ENCODE results near the gene FAN1. TPM values are rescaled to one million over a fixed set of nuclear protein-coding genes. Genes with fewer than 3 reads are reported as not detected.

FAN1 gene
- total and polyA plus RNA-seq, 2 of the 4 experiments (the other 2 are of a cell fraction), result 7.6 to 12.4 TPM

- no peak for ATAC-seq (ENCODE audit: low read depth)
- BruUV-seq (replicated peaks), result no TSS peak
- ChIA-PET POLR2A (ENCODE audit: unreplicated experiment) (no interaction called here), CTCF (no interaction called here)
- H2AK5ac ChIP-seq (ENCODE audit: low read depth, low read length), result no peak overlapping the region
- dilution Hi-C loops (cut with HindIII; ENCODE audit: low sequenced_read_pairs, unreplicated experiment), result no loop called here
- no peak overlapping the region for H2BK5ac ChIP-seq (ENCODE audit: low read depth, low read length, poor library complexity, severe bottlenecking)
- no peak overlapping the region for H2BK120ac ChIP-seq (ENCODE audit: low read depth, low read length)
- TF ChIP-seq NFE2L2 (IDR thresholded peaks at IDR 0.05; ENCODE audit: low read depth, low read length) (no peak), SMC3 (IDR thresholded peaks at IDR 0.05; ENCODE audit: low read depth, low read length) (no peak)
- intact Hi-C loops (cut with micrococcal nuclease), result no loop called here
- in situ Hi-C loops (cut with MboI; ENCODE audit: low sequenced_read_pairs), result no loop called here
- no peak overlapping the region for H3K4me3 ChIP-seq (ENCODE audit: insufficient read depth, low read depth, low read length)
- 100% methylated on average over 1 of the region's 9 CpGs; no CpG with 5 or more reads in 1 of the 2 experiments for WGBS, 2 experiments (ENCODE audit: extremely low coverage in 2 of 2, insufficient read length in 1 of 2)
- H3K79me1 ChIP-seq (ENCODE audit: low read depth in 1 of 2, low read length in 2 of 2), result no peaks in the 10 kb centered on the region
- DNase-seq, result no peak
- H3K4me2 ChIP-seq (ENCODE audit: low read depth, low read length), result no peak overlapping the region
- no peak overlapping the region for H3K27ac ChIP-seq (ENCODE audit: insufficient read depth, low read length)
- H4K5ac ChIP-seq (ENCODE audit: low read depth, low read length), result no peak overlapping the region
- no peak overlapping the region for H2AFZ ChIP-seq (replicated peaks; ENCODE audit: low read length, poor library complexity)
- no peak overlapping the region for H3K56ac ChIP-seq (ENCODE audit: extremely low read depth, insufficient read depth, low read length)
- H3K18ac ChIP-seq (ENCODE audit: low read depth, low read length), result no peak overlapping the region
- no peak overlapping the region for H2BK15ac ChIP-seq (ENCODE audit: low read depth, low read length)
- H3K9ac ChIP-seq (ENCODE audit: low read depth, low read length), result no peak overlapping the region
- no peaks in the 10 kb centered on the region; the same call in 1 of the 2 replicates for H3K27me3 ChIP-seq (ENCODE audit: control insufficient read depth, insufficient read depth, low read length)
- H3K23ac ChIP-seq (ENCODE audit: low read depth, low read length), result no peak overlapping the region
- H3K4ac ChIP-seq (ENCODE audit: low read depth, low read length), result no peak overlapping the region
- peaks cover 39% of the 10 kb centered on the region; the same call in 1 of the 2 replicates for H4K20me1 ChIP-seq (ENCODE audit: insufficient read depth, low read length)
- no peak overlapping the region for H2BK20ac ChIP-seq (ENCODE audit: low read depth, low read length)
- no peak overlapping the region for H4K91ac ChIP-seq (ENCODE audit: insufficient read depth, low read depth, low read length)
- H3K36me3 ChIP-seq (ENCODE audit: control insufficient read depth, insufficient read depth, low read length), result peaks cover 64% of the 10 kb centered on the region
- no peak overlapping the region for H2AK9ac ChIP-seq (replicated peaks; ENCODE audit: low read depth, low read length, poor library complexity)
- no peaks in the 10 kb centered on the region for H3K9me3 ChIP-seq (ENCODE audit: control insufficient read depth, insufficient read depth, low read length)
- peaks cover 29% of the 10 kb centered on the region for H3K9me1 ChIP-seq (ENCODE audit: insufficient read depth, low read length)
- no peak overlapping the region for H3K14ac ChIP-seq (replicated peaks; ENCODE audit: low read depth, low read length)
- peaks cover 26% of the 10 kb centered on the region for H3K4me1 ChIP-seq (ENCODE audit: control insufficient read depth, insufficient read depth, low read length)
- H4K8ac ChIP-seq (ENCODE audit: low read depth in 2 of 2, low read length in 2 of 2), result no peak overlapping the region
Observed at GRCh38 chr15:30925686-30926085, 22.0 kb downstream of the FAN1 start.
